H1 (cell line): ENCODE results near the gene OGFR.

Experiments used
- CBX8 ChIP-seq: fragments of 300-800, 300-1000 bp; sonication (generic); IDR thresholded peaks from 2 replicates; pipeline ENCODE4 v1.7.1; 2016; ENCODE audit warnings: low read depth, low read length, borderline replicate concordance
- EGR1 ChIP-seq: IDR thresholded peaks from 2 replicates; pipeline ENCODE4 v1.6.1; 2011; ENCODE audit warnings: low read depth, low read length, borderline replicate concordance
- EZH2 ChIP-seq: fragments of 200-600 bp; sonication (generic); IDR thresholded peaks from 2 replicates; pipeline ENCODE4 v1.7.1; 2012; ENCODE audit warnings: low read depth, mild to moderate bottlenecking, moderate library complexity, low read length, inconsistent platforms; ENCODE audit not compliant: severe bottlenecking
- GABPA ChIP-seq: IDR thresholded peaks from 2 replicates; pipeline ENCODE4 v1.6.1; 2011; ENCODE audit warnings: mild to moderate bottlenecking, low read length, moderate library complexity, borderline replicate concordance; ENCODE audit not compliant: insufficient read depth
- PHF8 ChIP-seq: fragments of 200-600 bp; sonication (generic); conservative IDR thresholded peaks from 2 replicates; pipeline ENCODE4 v1.7.1; 2012; ENCODE audit warnings: low read depth, mild to moderate bottlenecking, inconsistent platforms, low read length, moderate library complexity
- POLR2A ChIP-seq, 2 experiments: IDR thresholded peaks; 1 replicate in 1 of 2; 2 replicates in 1 of 2; pipeline ENCODE4 v1.6.1; 2011; ENCODE audit warnings: low read depth in 2 of 2, low read length in 2 of 2, mild to moderate bottlenecking in 2 of 2; ENCODE audit errors: control extremely low read depth in 1 of 2
- POLR2AphosphoS5 ChIP-seq: IDR thresholded peaks from 2 replicates; pipeline ENCODE4 v1.6.1; 2011; ENCODE audit warnings: low read depth, low read length
- RAD21 ChIP-seq, 2 experiments: IDR thresholded peaks in 1 of 2; conservative IDR thresholded peaks in 1 of 2; 2 replicates each; pipeline ENCODE4 v1.6.1; 2011; ENCODE audit warnings: low read depth in 2 of 2, low read length in 2 of 2, improper control_type of control experiment in 1 of 2, inconsistent platforms in 1 of 2, mild to moderate bottlenecking in 1 of 2, moderate library complexity in 1 of 2
- SP2 ChIP-seq: IDR thresholded peaks from 2 replicates; pipeline ENCODE4 v1.6.1; 2012; ENCODE audit warnings: mild to moderate bottlenecking, low read length, inconsistent platforms
- TAF1 ChIP-seq: IDR thresholded peaks from 2 replicates; pipeline ENCODE4 v1.6.1; 2011; ENCODE audit warnings: mild to moderate bottlenecking, low read depth, low read length
- YY1 ChIP-seq: IDR thresholded peaks from 2 replicates; pipeline ENCODE4 v1.6.1; 2011; ENCODE audit warnings: low read depth, mild to moderate bottlenecking, low read length
- TF ChIP-seq, protein P1 (sequence below), 3 experiments: IDR thresholded peaks; 1 replicate in 2 of 3; 2 replicates in 1 of 3; pipeline versions ENCODE4 v1.5.1 to v1.6.1; 2011; ENCODE audit warnings: low read length in 3 of 3, mild to moderate bottlenecking in 3 of 3, inconsistent platforms in 2 of 3, low read depth in 1 of 3, moderate library complexity in 1 of 3; ENCODE audit not compliant: insufficient read depth in 1 of 3; ENCODE audit errors: control extremely low read depth in 1 of 3
- TF ChIP-seq, protein P2 (sequence below): IDR thresholded peaks from 2 replicates; pipeline ENCODE4 v1.6.1; 2011; ENCODE audit warnings: low read depth, mild to moderate bottlenecking, low read length; ENCODE audit not compliant: insufficient read depth
- TF ChIP-seq, protein P3 (sequence below): IDR thresholded peaks from 2 replicates; pipeline ENCODE4 v1.6.1; 2012; ENCODE audit warnings: low read length, inconsistent platforms

DNA sequence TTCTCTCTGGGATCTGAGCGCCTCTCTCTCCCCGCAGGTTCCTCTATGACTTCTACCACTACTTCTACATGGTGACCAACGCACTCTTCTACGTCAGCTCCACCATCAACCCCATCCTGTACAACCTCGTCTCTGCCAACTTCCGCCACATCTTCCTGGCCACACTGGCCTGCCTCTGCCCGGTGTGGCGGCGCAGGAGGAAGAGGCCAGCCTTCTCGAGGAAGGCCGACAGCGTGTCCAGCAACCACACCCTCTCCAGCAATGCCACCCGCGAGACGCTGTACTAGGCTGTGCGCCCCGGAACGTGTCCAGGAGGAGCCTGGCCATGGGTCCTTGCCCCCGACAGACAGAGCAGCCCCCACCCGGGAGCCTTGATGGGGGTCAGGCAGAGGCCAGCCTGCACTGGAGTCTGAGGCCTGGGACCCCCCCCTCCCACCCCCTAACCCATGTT is 44.6 kb upstream of the OGFR start:
- TF ChIP-seq YY1: no peak
- TF ChIP-seq, protein P1, sequence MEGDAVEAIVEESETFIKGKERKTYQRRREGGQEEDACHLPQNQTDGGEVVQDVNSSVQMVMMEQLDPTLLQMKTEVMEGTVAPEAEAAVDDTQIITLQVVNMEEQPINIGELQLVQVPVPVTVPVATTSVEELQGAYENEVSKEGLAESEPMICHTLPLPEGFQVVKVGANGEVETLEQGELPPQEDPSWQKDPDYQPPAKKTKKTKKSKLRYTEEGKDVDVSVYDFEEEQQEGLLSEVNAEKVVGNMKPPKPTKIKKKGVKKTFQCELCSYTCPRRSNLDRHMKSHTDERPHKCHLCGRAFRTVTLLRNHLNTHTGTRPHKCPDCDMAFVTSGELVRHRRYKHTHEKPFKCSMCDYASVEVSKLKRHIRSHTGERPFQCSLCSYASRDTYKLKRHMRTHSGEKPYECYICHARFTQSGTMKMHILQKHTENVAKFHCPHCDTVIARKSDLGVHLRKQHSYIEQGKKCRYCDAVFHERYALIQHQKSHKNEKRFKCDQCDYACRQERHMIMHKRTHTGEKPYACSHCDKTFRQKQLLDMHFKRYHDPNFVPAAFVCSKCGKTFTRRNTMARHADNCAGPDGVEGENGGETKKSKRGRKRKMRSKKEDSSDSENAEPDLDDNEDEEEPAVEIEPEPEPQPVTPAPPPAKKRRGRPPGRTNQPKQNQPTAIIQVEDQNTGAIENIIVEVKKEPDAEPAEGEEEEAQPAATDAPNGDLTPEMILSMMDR (IDR thresholded peaks at IDR 0.05; ENCODE audit: control extremely low read depth in 1 of 3, insufficient read depth in 1 of 3, low read depth in 1 of 3, low read length in 3 of 3): no peak
- no peak for TF ChIP-seq SP2
- TF ChIP-seq, protein P2, sequence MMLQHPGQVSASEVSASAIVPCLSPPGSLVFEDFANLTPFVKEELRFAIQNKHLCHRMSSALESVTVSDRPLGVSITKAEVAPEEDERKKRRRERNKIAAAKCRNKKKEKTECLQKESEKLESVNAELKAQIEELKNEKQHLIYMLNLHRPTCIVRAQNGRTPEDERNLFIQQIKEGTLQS: no peak
- no peak for TF ChIP-seq POLR2A (IDR thresholded peaks at IDR 0.05; ENCODE audit: control extremely low read depth in 1 of 2, low read depth in 2 of 2, low read length in 2 of 2)
- TF ChIP-seq, protein P3, sequence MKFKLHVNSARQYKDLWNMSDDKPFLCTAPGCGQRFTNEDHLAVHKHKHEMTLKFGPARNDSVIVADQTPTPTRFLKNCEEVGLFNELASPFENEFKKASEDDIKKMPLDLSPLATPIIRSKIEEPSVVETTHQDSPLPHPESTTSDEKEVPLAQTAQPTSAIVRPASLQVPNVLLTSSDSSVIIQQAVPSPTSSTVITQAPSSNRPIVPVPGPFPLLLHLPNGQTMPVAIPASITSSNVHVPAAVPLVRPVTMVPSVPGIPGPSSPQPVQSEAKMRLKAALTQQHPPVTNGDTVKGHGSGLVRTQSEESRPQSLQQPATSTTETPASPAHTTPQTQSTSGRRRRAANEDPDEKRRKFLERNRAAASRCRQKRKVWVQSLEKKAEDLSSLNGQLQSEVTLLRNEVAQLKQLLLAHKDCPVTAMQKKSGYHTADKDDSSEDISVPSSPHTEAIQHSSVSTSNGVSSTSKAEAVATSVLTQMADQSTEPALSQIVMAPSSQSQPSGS: no peak
- TF ChIP-seq RAD21 (IDR thresholded peaks at IDR 0.05 in 1 of 2, conservative IDR thresholded peaks at IDR 0.05 in 1 of 2; ENCODE audit: low read depth in 2 of 2, low read length in 2 of 2): no peak
- TF ChIP-seq POLR2AphosphoS5: no peak
- no peak for TF ChIP-seq TAF1
- no peak for TF ChIP-seq PHF8
- TF ChIP-seq EZH2: no peak
- no peak for TF ChIP-seq EGR1
- no peak for TF ChIP-seq GABPA
- TF ChIP-seq CBX8: no peak
